HCT116 (cell line): ENCODE data around the gene DLST.

Experiments used
- JUND ChIP-seq: IDR thresholded peaks from 2 replicates; pipeline ENCODE4 v1.6.1; 2012
- POLR2A ChIP-seq: IDR thresholded peaks from 2 replicates; pipeline ENCODE4 v1.7.0; 2011; ENCODE audit warnings: borderline replicate concordance; ENCODE audit not compliant: insufficient read depth, insufficient read length; ENCODE audit errors: extremely low read depth
- POLR2AphosphoS5 ChIP-seq: IDR thresholded peaks from 2 replicates; pipeline ENCODE4 v1.6.1; 2011; ENCODE audit warnings: mild to moderate bottlenecking, low read depth, low read length, moderate library complexity
- TCF7L2 ChIP-seq: IDR thresholded peaks from 2 replicates; pipeline ENCODE4 v1.7.0; 2011; ENCODE audit warnings: borderline replicate concordance, inconsistent platforms; ENCODE audit not compliant: insufficient read depth, insufficient read length; ENCODE audit errors: extremely low read depth
- TF ChIP-seq, protein P1 (sequence below), 3 experiments: fragments of 200-600 bp in 1 of 3; sonication (generic) in 1 of 3; IDR thresholded peaks in 2 of 3; conservative IDR thresholded peaks in 1 of 3; 2 replicates each; pipeline ENCODE4 v1.5.1; 2012 to 2017; ENCODE audit warnings: low read depth in 2 of 3, low read length in 2 of 3, antibody characterized with exemption in 1 of 3, borderline replicate concordance in 1 of 3, control low read depth in 1 of 3, mild to moderate bottlenecking in 1 of 3, mixed read lengths in 1 of 3, mixed run types in 1 of 3, moderate library complexity in 1 of 3; ENCODE audit not compliant: insufficient read depth in 1 of 3

DNA sequence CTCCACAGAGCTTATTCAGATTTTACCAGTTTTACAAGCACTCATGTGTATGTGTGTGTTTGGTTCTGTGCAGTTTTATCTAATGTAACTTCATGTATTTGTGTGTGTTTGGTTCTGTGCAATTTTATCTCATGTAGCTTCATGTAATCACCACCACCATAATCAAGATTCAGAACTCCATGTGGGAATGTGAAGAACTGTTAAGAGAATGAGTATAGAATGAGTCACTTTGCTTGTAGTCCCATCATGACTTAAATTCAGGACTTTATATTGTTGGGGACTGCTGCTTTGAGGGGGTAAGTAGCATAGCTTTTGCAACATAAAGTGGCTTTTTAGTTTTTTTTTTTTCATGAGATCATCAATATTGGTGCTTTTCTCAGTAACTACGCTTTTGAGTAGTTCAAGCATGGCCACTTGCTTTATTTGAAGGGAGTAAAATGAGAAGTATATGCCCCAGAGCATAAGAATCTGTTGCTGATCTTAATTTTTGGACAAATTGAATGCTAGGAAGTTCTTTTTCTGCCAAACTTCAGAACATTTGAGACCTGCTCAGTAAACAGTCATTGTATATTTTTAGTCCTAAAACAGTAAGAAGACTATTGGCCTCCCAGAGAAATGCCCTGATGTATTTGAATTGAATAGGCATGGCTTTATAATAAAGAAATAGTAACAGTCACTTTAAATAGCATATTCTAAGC is 34.6 kb upstream of the DLST start:
- TF ChIP-seq, protein P1, sequence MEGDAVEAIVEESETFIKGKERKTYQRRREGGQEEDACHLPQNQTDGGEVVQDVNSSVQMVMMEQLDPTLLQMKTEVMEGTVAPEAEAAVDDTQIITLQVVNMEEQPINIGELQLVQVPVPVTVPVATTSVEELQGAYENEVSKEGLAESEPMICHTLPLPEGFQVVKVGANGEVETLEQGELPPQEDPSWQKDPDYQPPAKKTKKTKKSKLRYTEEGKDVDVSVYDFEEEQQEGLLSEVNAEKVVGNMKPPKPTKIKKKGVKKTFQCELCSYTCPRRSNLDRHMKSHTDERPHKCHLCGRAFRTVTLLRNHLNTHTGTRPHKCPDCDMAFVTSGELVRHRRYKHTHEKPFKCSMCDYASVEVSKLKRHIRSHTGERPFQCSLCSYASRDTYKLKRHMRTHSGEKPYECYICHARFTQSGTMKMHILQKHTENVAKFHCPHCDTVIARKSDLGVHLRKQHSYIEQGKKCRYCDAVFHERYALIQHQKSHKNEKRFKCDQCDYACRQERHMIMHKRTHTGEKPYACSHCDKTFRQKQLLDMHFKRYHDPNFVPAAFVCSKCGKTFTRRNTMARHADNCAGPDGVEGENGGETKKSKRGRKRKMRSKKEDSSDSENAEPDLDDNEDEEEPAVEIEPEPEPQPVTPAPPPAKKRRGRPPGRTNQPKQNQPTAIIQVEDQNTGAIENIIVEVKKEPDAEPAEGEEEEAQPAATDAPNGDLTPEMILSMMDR (IDR thresholded peaks at IDR 0.05 in 2 of 3, conservative IDR thresholded peaks at IDR 0.05 in 1 of 3; ENCODE audit: borderline replicate concordance in 1 of 3, insufficient read depth in 1 of 3, low read depth in 2 of 3, low read length in 2 of 3) = no peak
- TF ChIP-seq POLR2AphosphoS5 (no peak), JUND (no peak), POLR2A (no peak), TCF7L2 (no peak)
